Stomach (tissue), 9 donors: ENCODE measurements around the gene FANCL. TPM values are rescaled to one million over a fixed set of nuclear protein-coding genes. Genes with fewer than 3 reads are reported as not detected.
"Not testable (repeated sequence)": the region's sequence is repeated elsewhere in the genome, so short reads cannot be mapped to it uniquely, and the experiment has no call there.

Source experiments
- DNase-seq, 2 donors: peaks; one replicate each; pipeline versions ENCODE4 v3.0.0 to v3.0.0-alpha.2; 2013 to 2019
- H3K27ac ChIP-seq, 5 donors: fragments of 200-600 bp in 4 of 5; sonication (generic) in 4 of 5; one replicate each; pipeline ENCODE4 v1.5.1; 2013 to 2019; ENCODE audit warnings: mild to moderate bottlenecking in 1 of 5, moderate library complexity in 1 of 5
- H3K27me3 ChIP-seq, 3 donors: fragments of 200-600 bp; sonication (generic); one replicate each; pipeline ENCODE4 v1.5.1; 2017 to 2019; ENCODE audit warnings: mixed run types in 1 of 3
- H3K36me3 ChIP-seq, 4 donors: fragments of 200-600 bp; sonication (generic); 1 replicate in 3 of 4; 2 replicates in 1 of 4; pipeline ENCODE4 v1.5.1; 2016 to 2019
- H3K4me1 ChIP-seq, 4 donors: fragments of 200-600 bp; sonication (generic); one replicate each; pipeline ENCODE4 v1.5.1; 2016 to 2019
- H3K4me3 ChIP-seq, 4 donors: fragments of 200-600 bp; sonication (generic) in 3 of 4; one replicate each; pipeline ENCODE4 v1.5.1; 2016 to 2019; ENCODE audit warnings: mild to moderate bottlenecking in 1 of 4
- H3K9me3 ChIP-seq, 4 donors: fragments of 200-600 bp; sonication (generic); one replicate each; pipeline ENCODE4 v1.5.1; 2016 to 2019
- CTCF ChIP-seq, 7 experiments: fragments of 450-650 bp in 4 of 7; fragments of 200-600 bp in 3 of 7; sonication (generic) in 3 of 7; IDR thresholded peaks; one replicate each; pipeline ENCODE4 v1.5.1; 2016 to 2019; ENCODE audit warnings: antibody characterized with exemption in 7 of 7, control low read depth in 2 of 7, mild to moderate bottlenecking in 1 of 7
- EP300 ChIP-seq: sonication (generic); formaldehyde crosslinking; IDR thresholded peaks from one replicate; pipeline ENCODE4 v1.6.1; 2017; ENCODE audit warnings: antibody characterized with exemption
- POLR2A ChIP-seq, 4 donors: fragments of 450-650 bp; IDR thresholded peaks; one replicate each; pipeline ENCODE4 v1.6.1; 2016; ENCODE audit warnings: antibody characterized with exemption in 4 of 4, control low read depth in 2 of 4, mild to moderate bottlenecking in 1 of 4, moderate library complexity in 1 of 4
- POLR2AphosphoS5 ChIP-seq, 3 donors: sonication (generic); formaldehyde crosslinking; IDR thresholded peaks; one replicate each; pipeline ENCODE4 v1.6.1; 2016; ENCODE audit warnings: antibody characterized with exemption in 3 of 3
- whole genome bisulfite sequencing, 5 donors: extraction: QIAGEN DNeasy Blood & Tissue Kit in 3 of 5; methylation state at CpG; one replicate each; pipeline versions ENCODE4 v1.1.5 to v1.1.7; 2013 to 2018; 5-methylcytosine and 5-hydroxymethylcytosine counted together
- intact Hi-C: fragments of 100-400 bp; cut with DNase I; formaldehyde crosslinking; loops from one replicate; pipeline ENCODE4 v1.15.1; 2023; ENCODE audit warnings: low total_unique reads
- polyA plus RNA-seq, 3 donors: library from polyadenylated mRNA; stranded (reverse); fragments of 200-250 nt; gene quantifications; one replicate each; pipeline ENCODE4 v1.2.3, GENCODE V29; 2013
- total RNA-seq, 5 donors: library from RNA; depleted of rRNA; stranded (reverse); fragments of >200 nt; gene quantifications; one replicate each; pipeline versions ENCODE4 v1.1.0 to v1.2.3, GENCODE V29; 2014 to 2016
- donor health status: healthy with polysubstance abuse.
- donor health status: Bipolar disorder and iron deficiency.
- donor health status: healthy.

Gene FANCL
- total and polyA plus RNA-seq, 8 donors, result 4.9 to 275 (median 22.2) TPM

- H3K36me3 ChIP-seq, result peaks cover 6 to 63% (median 46%) of the 10 kb centered on the region in 4 donors
- intact Hi-C loops, result no loop called here
- no peaks in the 10 kb centered on the region for H3K4me1 ChIP-seq
- no peak overlapping the region for H3K4me3 ChIP-seq
- no peaks in the 10 kb centered on the region for H3K27me3 ChIP-seq
- no peaks in the 10 kb centered on the region for H3K9me3 ChIP-seq
- TF ChIP-seq CTCF (IDR thresholded peaks at IDR 0.05), result no peak
- TF ChIP-seq POLR2AphosphoS5 (IDR thresholded peaks at IDR 0.05), result no peak
- TF ChIP-seq POLR2A (IDR thresholded peaks at IDR 0.05), result no peak
- no peak for TF ChIP-seq EP300
- no peak for DNase-seq
- no peak overlapping the region for H3K27ac ChIP-seq
Observed at GRCh38 chr2:58156780-58157179, 84.3 kb downstream of the FANCL start.

DNA sequence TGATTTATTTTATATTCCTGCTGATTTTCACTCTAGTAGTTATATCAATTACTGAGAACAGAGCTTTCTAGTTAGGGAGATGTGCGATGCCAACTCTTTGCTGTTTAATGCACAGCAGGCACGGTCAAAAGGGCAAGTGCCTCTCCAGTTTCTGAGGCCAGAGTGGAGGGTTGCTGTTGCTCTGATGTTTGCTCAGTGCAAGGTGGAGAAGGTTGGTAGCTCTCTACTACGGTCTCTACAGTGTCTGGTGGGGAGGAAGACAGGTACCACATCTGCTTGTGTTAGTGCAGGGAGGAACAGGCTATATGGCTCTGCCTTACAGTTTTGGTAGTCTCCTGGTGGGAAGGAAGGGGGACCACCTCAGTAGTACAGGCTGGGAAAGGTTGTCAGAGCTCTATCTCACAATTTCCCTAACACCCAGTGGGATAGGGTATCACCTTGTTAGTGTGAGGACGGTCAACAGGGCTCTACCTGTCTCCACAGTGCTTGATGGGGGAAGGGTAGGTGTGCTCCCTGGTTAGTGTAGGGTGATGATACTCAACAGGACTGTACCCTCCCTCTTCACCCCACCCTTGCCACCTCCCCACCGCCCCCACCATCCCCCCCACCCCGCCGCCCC lies 85.9 kb downstream of the FANCL start:
- Histone ChIP-seq H3K27me3 (no peaks in the 10 kb centered on the region), H3K9me3 (no peaks in the 10 kb centered on the region), H3K36me3 (peaks cover 2 to 48% (median 31%) of the 10 kb centered on the region in 4 donors), H3K4me1 (no peaks in the 10 kb centered on the region), H3K4me3 (no peak overlapping the region), H3K27ac (no peak overlapping the region)
- whole genome bisulfite sequencing, 5 donors, result 91 to 97% (median 94%) methylated on average over 6 to 7 of the region's 7 CpGs
- TF ChIP-seq CTCF (IDR thresholded peaks at IDR 0.05) (no peak), POLR2AphosphoS5 (IDR thresholded peaks at IDR 0.05) (no peak), POLR2A (IDR thresholded peaks at IDR 0.05) (no peak), EP300 (no peak)
- intact Hi-C loops, result no loop called here
- peak in 1 of 2 donors; percentile 8 for DNase-seq

- Histone ChIP-seq H3K4me1 (no peaks in the 10 kb centered on the region), H3K4me3 (no peak overlapping the region), H3K9me3 (no peaks in the 10 kb centered on the region), H3K36me3 (peaks cover 3 to 31% (median 12%) of the 10 kb centered on the region in 4 donors), H3K27me3 (no peaks in the 10 kb centered on the region), H3K27ac (no peak overlapping the region)
- DNase-seq, result no peak
- 81 to 89% (median 85%) methylated on average over 1 of the region's 1 CpG for WGBS, 5 donors
- intact Hi-C loops, result no loop called here
- TF ChIP-seq EP300, result no peak
- TF ChIP-seq POLR2AphosphoS5 (IDR thresholded peaks at IDR 0.05), result no peak
Observed at GRCh38 chr2:58146707-58147106, 94.4 kb downstream of the FANCL start.

DNA sequence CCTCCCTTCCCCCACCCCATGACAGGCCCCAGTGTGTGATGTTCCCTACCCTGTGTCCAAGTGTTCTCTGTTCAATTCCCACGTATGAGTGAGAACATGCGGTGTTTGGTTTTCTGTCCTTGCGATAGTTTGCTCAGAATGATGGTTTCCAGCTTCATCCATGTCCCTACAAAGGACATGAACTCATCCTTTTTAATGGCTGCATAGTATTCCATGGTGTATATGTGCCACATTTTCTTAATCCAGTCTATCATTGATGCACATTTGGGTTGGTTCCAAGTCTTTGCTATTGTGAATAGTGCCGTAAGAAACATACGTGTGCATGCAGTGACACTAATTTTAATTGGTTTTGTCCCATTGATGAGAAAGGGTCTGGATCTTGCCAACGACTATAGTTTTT lies 95.4 kb downstream of the FANCL start:
- H3K4me1 ChIP-seq, intact Hi-C loops, H3K4me3 ChIP-seq, H3K9me3 ChIP-seq, H3K27me3 ChIP-seq, DNase-seq, H3K27ac ChIP-seq: not testable (repeated sequence)
- WGBS, 5 donors, result 94 to 99% (median 97%) methylated on average over 6 of the region's 6 CpGs
- H3K36me3 ChIP-seq, result peaks cover 3 to 33% (median 15%) of the 10 kb centered on the region in 4 donors

DNA sequence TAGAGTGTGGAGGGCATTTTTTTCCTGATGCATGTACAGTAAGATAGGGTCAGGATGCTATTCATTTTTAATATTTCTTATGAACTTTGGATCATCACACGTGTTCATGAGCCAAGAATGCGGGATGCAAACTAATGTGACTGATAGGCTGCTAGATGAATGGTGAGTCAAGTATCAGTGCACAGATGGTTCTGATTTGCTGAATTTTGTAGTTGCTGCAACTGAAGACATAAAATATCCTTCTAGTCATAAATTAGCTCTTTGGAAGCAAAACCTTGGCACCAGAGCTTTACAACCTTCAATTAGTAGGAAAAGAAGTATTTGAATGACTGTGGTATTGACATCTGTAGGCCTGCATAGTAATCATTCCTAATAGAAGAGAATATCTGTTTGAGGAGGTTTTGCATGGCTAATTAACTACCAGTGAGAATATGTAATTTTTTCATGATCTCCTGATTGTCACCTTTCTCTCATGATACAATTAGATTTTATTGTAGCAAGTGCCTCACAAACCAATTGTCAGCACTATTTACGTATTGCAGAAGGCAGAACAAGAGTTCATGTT lies 100.5 kb downstream of the FANCL start:
- Histone ChIP-seq H3K36me3 (peaks cover 3 to 31% (median 17%) of the 10 kb centered on the region in 4 donors), H3K9me3 (no peaks in the 10 kb centered on the region), H3K4me1 (no peaks in the 10 kb centered on the region), H3K27ac (no peak overlapping the region), H3K27me3 (no peaks in the 10 kb centered on the region), H3K4me3 (no peak overlapping the region)
- no peak for TF ChIP-seq POLR2A (IDR thresholded peaks at IDR 0.05)
- TF ChIP-seq CTCF (IDR thresholded peaks at IDR 0.05), result no peak
- TF ChIP-seq POLR2AphosphoS5 (IDR thresholded peaks at IDR 0.05), result no peak
- TF ChIP-seq EP300, result no peak
- intact Hi-C loops, result no loop called here
- WGBS, 5 donors, result 89 to 95% (median 95%) methylated on average over 3 of the region's 3 CpGs
- peak in 1 of 2 donors; percentile 3 for DNase-seq
